Measurements from ENCODE around the gene RPTOR.

RPTOR gene

GRCh38 chr17:80956321-80957190, 411.9 kb downstream of the RPTOR start:
- FAIRE-seq, result no peak

- no peak for FAIRE-seq
Measured at GRCh38 chr17:80957461-80957941, 412.9 kb downstream of the RPTOR start.

- FAIRE-seq, result no peak
Measured at GRCh38 chr17:80959330-80960036, 414.8 kb downstream of the RPTOR start.

DNA sequence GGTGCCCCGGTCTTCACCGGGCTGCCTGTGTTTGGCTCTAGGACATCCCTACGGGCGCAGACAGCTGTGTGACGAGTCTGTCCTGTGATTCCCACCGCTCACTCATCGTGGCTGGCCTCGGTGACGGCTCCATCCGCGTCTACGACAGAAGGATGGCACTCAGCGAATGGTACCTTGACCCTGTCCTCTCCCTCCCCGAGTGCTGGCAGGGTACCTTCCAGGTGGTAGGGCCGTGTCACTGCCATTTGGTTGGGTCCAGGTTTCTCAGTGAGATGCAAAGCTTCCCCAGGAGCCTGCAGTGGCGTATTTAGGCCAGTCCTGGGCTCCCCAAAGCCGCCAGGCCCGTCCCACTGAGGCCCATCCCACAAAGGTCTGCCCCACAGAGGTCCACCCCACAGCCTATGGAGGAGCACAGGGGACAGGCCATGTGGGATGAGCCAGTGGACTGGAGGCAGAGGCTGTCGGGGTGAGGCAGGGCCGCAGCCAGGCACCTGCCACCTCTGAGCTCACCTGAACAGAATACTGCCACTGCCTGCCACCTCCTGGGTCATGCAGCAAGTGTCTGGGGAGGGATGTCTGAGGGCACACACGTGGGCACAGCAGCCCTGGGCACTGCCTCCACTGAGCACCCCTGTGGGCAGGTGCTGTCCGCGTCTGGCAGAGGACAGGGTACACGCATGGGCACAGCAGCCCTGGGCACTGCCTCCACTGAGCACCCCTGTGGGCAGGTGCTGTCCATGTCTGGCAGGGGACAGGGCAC, 415.6 kb downstream of the RPTOR start:
- FAIRE-seq, result no peak

- no peak for FAIRE-seq
Measured at GRCh38 chr17:80960797-80961452, 416.3 kb downstream of the RPTOR start.

GRCh38 chr17:80961541-80962330, 417.1 kb downstream of the RPTOR start:
- no peak for FAIRE-seq

DNA sequence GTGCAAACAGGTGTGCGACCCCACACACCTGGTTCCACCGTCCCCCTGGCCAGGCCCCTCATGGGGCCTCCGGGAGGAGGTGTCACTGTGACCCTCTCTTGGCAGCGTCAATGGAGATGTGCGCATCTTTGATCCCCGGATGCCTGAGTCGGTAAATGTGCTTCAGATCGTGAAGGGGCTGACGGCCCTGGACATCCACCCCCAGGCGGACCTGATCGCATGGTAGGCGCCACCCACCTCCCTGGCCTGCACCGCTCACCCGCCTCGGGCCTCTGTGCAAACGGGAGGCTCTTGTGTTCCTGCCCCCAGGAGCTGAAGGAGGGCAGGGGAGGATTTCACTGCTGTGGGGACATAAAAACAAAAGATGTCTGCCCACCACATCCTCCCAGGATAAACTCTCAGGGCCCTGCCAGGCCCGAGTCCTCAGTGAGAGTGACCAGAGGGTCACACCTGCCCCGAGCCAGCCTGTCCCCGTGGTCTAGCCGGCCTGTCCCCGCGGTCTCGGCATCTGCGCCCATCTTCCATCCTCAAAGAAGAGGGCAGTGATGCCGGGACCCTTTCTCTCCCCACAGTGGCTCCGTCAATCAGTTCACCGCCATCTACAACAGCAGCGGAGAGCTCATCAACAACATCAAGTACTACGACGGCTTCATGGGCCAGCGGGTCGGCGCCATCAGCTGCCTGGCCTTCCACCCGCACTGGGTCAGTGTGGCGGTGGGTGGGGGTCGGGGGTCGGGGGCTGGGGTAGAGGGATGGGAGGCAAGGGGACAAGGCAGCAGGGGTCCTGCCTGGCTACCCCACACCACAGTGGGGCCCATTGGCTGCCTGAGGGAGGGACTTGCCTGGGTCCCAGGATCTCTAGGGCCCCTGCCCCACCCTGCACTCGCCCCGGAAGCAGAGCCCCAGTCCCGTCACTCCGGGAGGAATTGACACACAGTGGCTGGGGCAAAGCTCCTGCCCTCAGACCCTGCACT, 418.0 kb downstream of the RPTOR start:
- no peak for FAIRE-seq

- no peak for FAIRE-seq
Measured at GRCh38 chr17:80963812-80964543, 419.3 kb downstream of the RPTOR start.

- no peak for FAIRE-seq
Measured at GRCh38 chr17:80964544-80964856, 419.9 kb downstream of the RPTOR start.

DNA sequence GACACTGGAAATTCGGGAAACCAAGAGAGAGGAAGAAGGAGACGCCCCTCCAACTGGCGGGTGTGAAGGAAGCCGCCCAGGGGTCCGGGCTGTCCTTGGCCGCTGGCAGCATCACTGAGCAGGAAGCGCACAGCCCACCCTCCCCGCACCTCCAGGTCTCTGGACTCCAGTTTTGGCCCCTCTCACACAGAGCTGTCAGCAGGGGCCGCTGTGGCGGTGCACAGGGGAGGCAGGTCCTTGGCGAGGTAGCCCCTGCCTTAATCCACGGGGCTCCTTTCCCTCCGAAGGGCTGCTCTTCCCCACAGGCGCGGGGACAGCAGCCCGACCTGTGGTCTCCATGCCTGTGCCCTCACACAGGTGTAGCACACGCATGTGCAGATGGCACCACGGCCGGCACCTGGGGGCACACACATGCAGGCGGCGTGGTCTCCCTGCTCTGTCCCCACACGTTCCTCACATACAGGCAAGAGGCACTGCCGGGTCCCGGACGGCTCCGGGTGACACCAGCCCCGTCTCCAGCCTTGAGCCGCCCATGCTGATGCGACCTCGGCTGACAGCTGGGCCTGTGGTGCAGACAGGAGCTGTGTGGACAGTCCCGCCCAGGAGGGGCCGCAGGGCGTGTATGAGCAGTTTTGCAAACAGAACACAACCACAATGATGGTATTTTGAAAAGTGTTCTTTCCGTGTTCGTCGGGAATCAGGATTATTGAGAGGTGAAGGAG, 420.4 kb downstream of the RPTOR start:
- FAIRE-seq, result no peak

DNA sequence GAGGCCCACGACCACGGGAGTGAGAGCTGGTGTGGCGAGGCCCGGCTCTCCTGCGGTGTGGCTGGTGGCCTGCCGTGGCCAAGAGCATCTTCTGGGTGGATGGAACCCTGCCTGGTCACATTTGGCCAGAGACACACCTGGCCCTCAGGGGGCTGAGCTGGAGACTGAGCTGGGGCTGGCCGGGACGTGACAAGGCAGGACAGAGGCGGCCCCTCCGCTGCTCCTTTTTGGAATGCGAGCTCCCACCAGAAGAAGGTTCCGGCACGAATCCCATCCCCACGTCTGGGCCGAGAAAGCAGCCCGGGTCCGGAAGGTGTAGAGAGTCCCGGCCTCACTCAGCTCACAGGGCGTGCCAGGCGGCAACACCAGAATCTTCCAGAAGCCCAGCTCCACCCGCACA, 421.0 kb downstream of the RPTOR start:
- no peak for FAIRE-seq

- FAIRE-seq, result no peak
Measured at GRCh38 chr17:80967404-80967872, 422.8 kb downstream of the RPTOR start.

DNA sequence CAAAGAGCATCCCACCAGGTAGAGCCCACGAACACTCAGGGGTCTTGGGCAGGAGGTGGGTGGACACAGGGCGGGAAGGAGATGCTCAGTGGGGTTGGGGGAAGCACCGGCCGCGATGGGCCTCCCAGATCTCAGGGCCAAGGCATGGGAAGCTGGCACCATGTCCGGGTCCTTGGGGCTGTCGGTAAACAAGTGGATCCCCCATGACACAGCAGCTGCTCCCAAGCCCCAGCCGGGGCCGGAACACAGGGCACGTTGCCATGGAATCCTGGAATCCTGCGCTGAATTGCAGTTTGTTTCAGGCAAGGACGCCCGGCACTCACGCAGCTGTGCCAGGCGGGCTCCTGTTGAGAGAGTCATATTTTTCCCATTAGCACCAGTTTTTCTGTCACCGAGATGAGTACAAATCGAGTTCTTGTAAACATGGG, 424.0 kb downstream of the RPTOR start:
- no peak for FAIRE-seq

DNA sequence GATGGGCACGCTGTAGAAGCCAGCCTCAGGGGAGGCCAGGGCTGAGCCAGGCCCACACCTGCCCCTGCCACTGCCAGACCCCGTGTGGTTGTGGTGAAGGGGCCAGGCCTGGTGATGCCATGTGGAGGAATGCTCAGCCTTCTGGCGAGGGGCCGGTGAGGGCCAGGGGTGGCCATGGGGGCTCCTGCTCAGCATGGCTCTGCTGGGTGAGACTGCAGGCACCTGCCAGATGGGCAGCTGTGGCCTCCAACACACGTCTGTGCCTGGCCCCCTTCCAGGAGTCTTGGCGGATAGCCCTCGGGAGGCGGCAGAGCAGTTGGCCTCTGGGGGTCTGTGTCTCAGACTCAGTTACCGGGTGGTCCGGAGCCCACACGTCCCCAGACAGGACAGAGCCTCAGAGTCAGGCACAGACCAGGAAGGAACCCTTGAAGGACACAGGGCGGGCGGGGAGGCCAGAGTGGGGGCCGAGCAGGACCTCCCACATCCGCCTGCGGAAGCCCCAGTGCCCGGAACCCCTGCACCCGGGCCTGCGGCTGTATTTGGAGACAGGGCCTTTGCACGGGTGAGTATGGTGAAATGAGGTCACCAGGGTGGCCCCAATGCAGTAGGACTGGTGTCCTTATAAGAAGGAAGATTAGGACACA, 424.5 kb downstream of the RPTOR start:
- FAIRE-seq, result no peak

DNA sequence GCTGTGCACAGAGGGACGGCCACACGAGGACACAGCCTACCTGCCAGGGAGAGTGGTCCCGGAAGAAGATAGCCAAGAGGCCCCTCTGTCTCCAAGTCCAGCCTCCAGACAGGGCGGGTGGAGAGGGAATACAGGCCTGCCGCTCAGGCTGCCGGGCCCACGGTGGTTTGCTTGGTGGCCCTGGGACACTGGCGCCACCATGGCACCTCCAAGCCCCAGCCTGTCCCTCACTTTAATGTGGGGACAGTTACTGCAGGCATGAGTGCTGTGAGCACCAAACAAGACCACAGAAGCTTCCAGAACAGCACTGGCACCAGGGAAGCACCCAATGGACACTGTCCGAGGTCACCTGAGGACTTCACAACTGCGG, 425.0 kb downstream of the RPTOR start:
- FAIRE-seq, result no peak

DNA sequence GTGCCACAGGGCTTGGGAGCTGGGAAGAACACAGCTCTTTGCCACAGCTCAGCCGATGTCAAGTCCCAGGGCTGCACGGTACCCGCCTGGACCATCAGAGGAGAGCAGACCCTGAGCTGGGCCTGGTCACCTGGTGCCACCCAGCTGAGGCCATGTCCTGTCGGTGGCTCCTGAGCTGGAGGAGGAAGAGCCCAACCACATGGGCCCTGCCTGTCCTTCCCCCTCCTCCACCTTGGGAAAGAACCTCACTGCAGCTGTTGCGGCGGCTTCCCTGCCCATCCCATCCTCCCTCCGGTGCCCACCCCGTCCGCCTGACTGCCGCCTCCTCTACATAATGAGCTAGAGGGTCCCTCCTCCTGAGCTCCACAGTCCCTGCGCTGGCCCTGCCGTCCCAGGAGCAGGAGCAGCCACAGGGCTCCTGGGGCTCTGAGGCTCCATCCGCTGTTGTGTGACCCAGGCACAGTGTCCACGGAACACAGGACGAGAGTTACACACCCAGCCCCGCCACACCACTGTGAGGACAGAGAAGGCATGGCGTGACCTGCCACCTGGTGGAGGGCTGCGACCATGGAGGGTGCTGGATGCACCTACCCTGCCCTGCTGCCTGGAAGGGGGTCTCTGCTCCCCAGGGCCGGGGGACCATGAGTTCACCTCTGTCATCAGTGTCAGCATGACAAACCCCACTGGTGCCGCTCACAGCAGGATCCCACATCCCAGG, 425.6 kb downstream of the RPTOR start:
- FAIRE-seq, result no peak

- FAIRE-seq, result no peak
Measured at GRCh38 chr17:80970762-80971703, 426.4 kb downstream of the RPTOR start.
